Suprapubic skin (tissue), 4 donors: ENCODE measurements around the gene CNFN. TPM values are rescaled to one million over a fixed set of nuclear protein-coding genes. Genes with fewer than 3 reads are reported as not detected.

Experiments used
- DNase-seq, 2 donors: peaks; one replicate each; pipeline ENCODE4 v3.0.0-alpha.2; 2019; ENCODE audit warnings: low spot score in 2 of 2
- H3K27ac ChIP-seq: fragments of 200-600 bp; sonication (generic); one replicate; pipeline ENCODE4 v1.5.1; 2019
- H3K27me3 ChIP-seq: fragments of 200-600 bp; sonication (generic); one replicate; pipeline ENCODE4 v1.5.1; 2019
- H3K36me3 ChIP-seq: fragments of 200-600 bp; sonication (generic); one replicate; pipeline ENCODE4 v1.5.1; 2019
- H3K4me1 ChIP-seq: fragments of 200-600 bp; sonication (generic); one replicate; pipeline ENCODE4 v1.5.1; 2019
- H3K4me3 ChIP-seq: fragments of 200-600 bp; sonication (generic); one replicate; pipeline ENCODE4 v1.5.1; 2019; ENCODE audit warnings: mild to moderate bottlenecking
- H3K9me3 ChIP-seq: fragments of 200-600 bp; sonication (generic); one replicate; pipeline ENCODE4 v1.5.1; 2019
- EP300 ChIP-seq: sonication (generic); formaldehyde crosslinking; IDR thresholded peaks from one replicate; pipeline ENCODE4 v1.6.1; 2017; ENCODE audit warnings: antibody characterized with exemption
- POLR2A ChIP-seq, 2 donors: fragments of 450-650 bp; IDR thresholded peaks; one replicate each; pipeline ENCODE4 v1.6.1; 2017; ENCODE audit warnings: antibody characterized with exemption in 2 of 2, mild to moderate bottlenecking in 2 of 2, moderate library complexity in 2 of 2
- POLR2AphosphoS5 ChIP-seq, 3 donors: sonication (generic); formaldehyde crosslinking; IDR thresholded peaks; one replicate each; pipeline ENCODE4 v1.6.1; 2017; ENCODE audit warnings: antibody characterized with exemption in 3 of 3
- WGBS: methylation state at CpG from one replicate; pipeline ENCODE4 v1.1.5; 2018; 5-methylcytosine and 5-hydroxymethylcytosine counted together
- total RNA-seq, 4 donors: library from RNA; depleted of rRNA; stranded (reverse); fragments of >200 nt; gene quantifications; one replicate each; pipeline ENCODE4 v1.1.0, GENCODE V29; 2016
- TF ChIP-seq, protein P1 (sequence below), 2 donors: fragments of 200-600 bp in 1 of 2; fragments of 450-650 bp in 1 of 2; sonication (generic) in 1 of 2; IDR thresholded peaks; one replicate each; pipeline ENCODE4 v1.5.1; 2016 to 2019; ENCODE audit warnings: antibody characterized with exemption in 2 of 2, mild to moderate bottlenecking in 1 of 2, moderate library complexity in 1 of 2

CNFN gene
- total RNA-seq, 4 donors from 2014 or later: 52.9 to 364 (median 353) TPM

DNA sequence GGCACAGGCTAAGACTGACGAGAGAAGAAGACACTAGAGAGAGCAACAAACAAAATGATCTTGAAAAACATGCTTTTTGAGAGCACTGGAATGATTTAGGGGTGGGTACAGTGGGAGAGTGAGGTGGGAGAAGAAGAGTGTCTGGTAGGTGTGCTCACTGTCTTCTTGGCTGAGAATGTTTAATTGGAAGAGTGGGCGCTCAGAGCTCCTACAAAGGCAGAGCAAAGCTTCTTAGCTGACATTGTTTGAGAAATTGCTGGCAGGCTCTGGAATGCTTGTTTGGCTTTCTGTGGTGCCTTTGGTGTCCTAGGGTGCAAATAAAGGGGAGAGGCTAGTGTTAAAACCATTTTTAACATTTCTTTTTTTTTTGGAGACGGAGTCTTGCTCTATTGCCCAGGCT lies 38.6 kb upstream of the CNFN start:
- peaks cover 12% of the 10 kb centered on the region for H3K4me1 ChIP-seq
- H3K9me3 ChIP-seq: no peaks in the 10 kb centered on the region
- DNase-seq: no peak
- H3K27ac ChIP-seq: no peak overlapping the region
- no peaks in the 10 kb centered on the region for H3K36me3 ChIP-seq
- WGBS: 81% methylated on average over 3 of the region's 3 CpGs
- H3K27me3 ChIP-seq: peaks cover 14% of the 10 kb centered on the region
- H3K4me3 ChIP-seq: no peak overlapping the region
- no peak for TF ChIP-seq POLR2AphosphoS5 (IDR thresholded peaks at IDR 0.05)
- no peak for TF ChIP-seq EP300
- TF ChIP-seq, protein P1, sequence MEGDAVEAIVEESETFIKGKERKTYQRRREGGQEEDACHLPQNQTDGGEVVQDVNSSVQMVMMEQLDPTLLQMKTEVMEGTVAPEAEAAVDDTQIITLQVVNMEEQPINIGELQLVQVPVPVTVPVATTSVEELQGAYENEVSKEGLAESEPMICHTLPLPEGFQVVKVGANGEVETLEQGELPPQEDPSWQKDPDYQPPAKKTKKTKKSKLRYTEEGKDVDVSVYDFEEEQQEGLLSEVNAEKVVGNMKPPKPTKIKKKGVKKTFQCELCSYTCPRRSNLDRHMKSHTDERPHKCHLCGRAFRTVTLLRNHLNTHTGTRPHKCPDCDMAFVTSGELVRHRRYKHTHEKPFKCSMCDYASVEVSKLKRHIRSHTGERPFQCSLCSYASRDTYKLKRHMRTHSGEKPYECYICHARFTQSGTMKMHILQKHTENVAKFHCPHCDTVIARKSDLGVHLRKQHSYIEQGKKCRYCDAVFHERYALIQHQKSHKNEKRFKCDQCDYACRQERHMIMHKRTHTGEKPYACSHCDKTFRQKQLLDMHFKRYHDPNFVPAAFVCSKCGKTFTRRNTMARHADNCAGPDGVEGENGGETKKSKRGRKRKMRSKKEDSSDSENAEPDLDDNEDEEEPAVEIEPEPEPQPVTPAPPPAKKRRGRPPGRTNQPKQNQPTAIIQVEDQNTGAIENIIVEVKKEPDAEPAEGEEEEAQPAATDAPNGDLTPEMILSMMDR (IDR thresholded peaks at IDR 0.05): no peak
- TF ChIP-seq POLR2A (IDR thresholded peaks at IDR 0.05): no peak

DNA sequence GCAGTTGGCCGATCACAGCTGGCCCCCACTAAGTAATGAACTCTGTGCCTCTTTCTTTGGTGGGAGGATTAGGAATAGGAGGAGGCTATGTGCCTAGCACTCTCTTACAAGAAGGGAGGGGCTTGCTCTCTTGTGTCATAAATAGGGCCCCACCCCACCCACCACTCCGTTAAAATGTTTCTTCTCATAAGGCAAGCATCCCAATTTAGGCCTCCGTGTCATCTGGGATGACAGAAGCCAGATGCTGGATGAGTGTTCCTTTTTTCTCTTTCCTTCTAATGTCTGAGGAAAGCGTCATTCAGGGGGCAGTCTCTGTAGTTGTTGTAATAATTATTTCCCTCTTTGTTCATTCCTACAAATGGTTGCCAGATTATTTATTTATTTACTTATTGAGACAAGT lies 37.2 kb upstream of the CNFN start, which contains the start of gene LIPE:
Gene LIPE (minus strand): TSS at position 76 of the 400 bp plus-strand sequence. CDS start 239 bp downstream, outside the sequence.
- 61% methylated on average over 4 of the region's 4 CpGs for WGBS
- TF ChIP-seq EP300 (no peak), POLR2A (IDR thresholded peaks at IDR 0.05) (no peak), POLR2AphosphoS5 (IDR thresholded peaks at IDR 0.05) (no peak)
- TF ChIP-seq, protein P1 (IDR thresholded peaks at IDR 0.05): no peak
- Histone ChIP-seq H3K9me3 (no peaks in the 10 kb centered on the region), H3K4me1 (peaks cover 22% of the 10 kb centered on the region), H3K36me3 (no peaks in the 10 kb centered on the region), H3K4me3 (no peak within 1 kb of the TSS), H3K27ac (no peak within 1 kb of the TSS), H3K27me3 (peaks cover 14% of the 10 kb centered on the region)
- no peak for DNase-seq

DNA sequence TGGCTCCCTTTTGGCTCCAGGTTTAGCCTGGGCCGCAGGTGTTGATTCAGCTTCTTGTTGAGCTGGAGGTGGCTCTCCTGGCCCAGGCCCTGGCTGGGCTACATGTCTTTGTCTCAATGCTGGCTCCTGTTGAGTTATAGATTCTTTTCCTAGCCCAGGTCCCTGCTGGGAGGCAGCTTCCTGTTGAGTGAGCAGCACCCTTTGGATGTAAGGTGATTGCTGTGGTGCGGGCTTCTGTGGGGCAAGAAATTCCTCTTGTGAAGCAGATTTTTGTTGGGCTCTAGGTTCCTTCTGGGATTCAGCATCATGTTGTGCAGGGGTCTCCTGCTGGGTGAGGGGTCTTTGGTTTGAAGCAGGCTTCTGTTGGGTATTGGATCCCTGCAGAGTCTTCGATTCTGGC lies 36.5 kb upstream of the CNFN start:
- TF ChIP-seq, protein P1 (IDR thresholded peaks at IDR 0.05): no peak
- TF ChIP-seq POLR2AphosphoS5 (IDR thresholded peaks at IDR 0.05): no peak
- no peak for TF ChIP-seq POLR2A (IDR thresholded peaks at IDR 0.05)
- TF ChIP-seq EP300: no peak
- H3K4me1 ChIP-seq: peaks cover 29% of the 10 kb centered on the region
- no peaks in the 10 kb centered on the region for H3K9me3 ChIP-seq
- no peak overlapping the region for H3K4me3 ChIP-seq
- 90% methylated on average over 3 of the region's 3 CpGs for WGBS
- H3K27me3 ChIP-seq: peaks cover 14% of the 10 kb centered on the region
- no peak for DNase-seq
- H3K36me3 ChIP-seq: no peaks in the 10 kb centered on the region
- H3K27ac ChIP-seq: no peak overlapping the region

DNA sequence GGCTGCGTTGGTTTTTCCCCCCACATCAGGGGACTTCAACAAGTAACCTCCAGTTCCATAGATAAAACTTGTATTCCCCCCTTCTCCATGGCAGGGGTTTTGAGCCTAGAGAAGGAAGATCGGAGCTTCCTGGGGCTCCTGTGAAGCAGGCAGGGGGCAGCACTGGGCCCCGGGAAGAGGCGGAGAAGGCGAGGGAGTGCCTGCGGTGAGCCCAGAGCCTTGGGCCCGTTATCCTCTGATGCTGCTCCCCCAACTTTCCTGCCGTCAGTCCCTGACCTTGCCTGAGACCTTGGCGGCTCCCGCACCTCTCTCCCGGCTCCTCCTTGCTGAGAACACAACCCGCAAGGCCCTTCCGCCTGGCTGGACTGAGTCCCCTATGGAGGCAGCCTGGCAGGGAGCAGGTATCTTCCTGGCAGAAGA lies 34.6 kb upstream of the CNFN start:
- Histone ChIP-seq H3K27ac (no peak overlapping the region), H3K4me3 (no peak overlapping the region), H3K9me3 (no peaks in the 10 kb centered on the region), H3K4me1 (peaks cover 48% of the 10 kb centered on the region), H3K36me3 (no peaks in the 10 kb centered on the region), H3K27me3 (peaks cover 14% of the 10 kb centered on the region)
- TF ChIP-seq POLR2A (IDR thresholded peaks at IDR 0.05) (no peak), POLR2AphosphoS5 (IDR thresholded peaks at IDR 0.05) (no peak), EP300 (no peak)
- TF ChIP-seq, protein P1 (IDR thresholded peaks at IDR 0.05): no peak
- DNase-seq: no peak
- WGBS: 93% methylated on average over 13 of the region's 13 CpGs

DNA sequence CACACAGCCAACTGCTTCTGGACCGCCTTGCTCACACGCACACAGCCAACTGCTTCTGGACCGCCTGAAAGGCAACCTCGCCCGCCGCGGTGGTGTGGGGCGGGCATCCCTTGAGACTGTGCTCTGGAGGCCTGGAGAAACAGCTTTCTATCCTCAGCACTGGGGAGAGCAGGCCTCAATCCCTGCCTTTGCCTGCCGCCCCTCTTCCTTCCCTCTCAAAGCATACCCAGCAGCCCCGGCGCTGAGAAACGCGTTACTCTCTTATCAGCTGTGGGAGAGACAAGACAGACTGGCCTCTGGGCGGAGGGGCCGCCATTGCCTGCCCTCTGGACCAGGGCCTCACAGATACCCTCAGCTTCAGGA lies 34.2 kb upstream of the CNFN start:
- TF ChIP-seq EP300 (no peak), POLR2A (IDR thresholded peaks at IDR 0.05) (no peak), POLR2AphosphoS5 (IDR thresholded peaks at IDR 0.05) (no peak)
- TF ChIP-seq, protein P1 (IDR thresholded peaks at IDR 0.05): no peak
- H3K27ac ChIP-seq: no peak overlapping the region
- 48% methylated on average over 10 of the region's 15 CpGs for WGBS

More for the DNA sequence above, 34.2 kb upstream of the CNFN start:
- Histone ChIP-seq H3K4me3 (peak overlapping the region; percentile 57), H3K4me1 (peaks cover 52% of the 10 kb centered on the region), H3K9me3 (no peaks in the 10 kb centered on the region), H3K27me3 (peaks cover 14% of the 10 kb centered on the region), H3K36me3 (no peaks in the 10 kb centered on the region)
- no peak for DNase-seq
